Smooth muscle cell (in vitro differentiated cells): ENCODE data around the gene CDH12. TPM values are rescaled to one million over a fixed set of nuclear protein-coding genes. Genes with fewer than 3 reads are reported as not detected.

Source experiments
- DNase-seq: peaks from one replicate; lab custom pipeline; 2025; ENCODE audit not compliant: unreplicated experiment; lab: John Stamatoyannopoulos, UW
- H2AFZ ChIP-seq: fragments of 200-600 bp; sonication (generic); 2 replicates; pipeline ENCODE4 v1.6.0; 2016; ENCODE audit warnings: antibody characterized with exemption, low read depth, mild to moderate bottlenecking
- H3F3A ChIP-seq: fragments of 200-600 bp; sonication (generic); 2 replicates; pipeline ENCODE4 v1.6.0; 2017; ENCODE audit warnings: antibody characterized with exemption, low read depth
- H3K27ac ChIP-seq: fragments of 200-600 bp; sonication (generic); 2 replicates; pipeline ENCODE4 v1.5.1; 2016; ENCODE audit warnings: low read depth, mild to moderate bottlenecking
- H3K27me3 ChIP-seq: fragments of 200-600 bp; sonication (generic); 2 replicates; pipeline ENCODE4 v1.6.1; 2016; ENCODE audit warnings: low read depth, mild to moderate bottlenecking
- H3K36me3 ChIP-seq: fragments of 200-600 bp; sonication (generic); 2 replicates; pipeline ENCODE4 v1.5.1; 2016; ENCODE audit warnings: low read depth
- H3K4me1 ChIP-seq: fragments of 200-600 bp; sonication (generic); 2 replicates; pipeline ENCODE4 v1.5.1; 2016; ENCODE audit warnings: low read depth
- H3K4me2 ChIP-seq: fragments of 200-600 bp; sonication (generic); 2 replicates; pipeline ENCODE4 v1.6.0; 2016; ENCODE audit warnings: mild to moderate bottlenecking
- H3K4me3 ChIP-seq: fragments of 200-600 bp; sonication (generic); 2 replicates; pipeline ENCODE4 v1.5.1; 2016; ENCODE audit warnings: mild to moderate bottlenecking
- H3K79me2 ChIP-seq: fragments of 200-600 bp; sonication (generic); 2 replicates; pipeline ENCODE4 v1.6.0; 2016; ENCODE audit warnings: low read depth, mild to moderate bottlenecking
- H3K9ac ChIP-seq: fragments of 200-600 bp; sonication (generic); 2 replicates; pipeline ENCODE4 v1.6.0; 2016; ENCODE audit warnings: low read depth
- H3K9me3 ChIP-seq: fragments of 200-600 bp; sonication (generic); replicated peaks from 2 replicates; pipeline ENCODE4 v1.5.1; 2016; ENCODE audit warnings: low read depth
- H4K20me1 ChIP-seq: fragments of 200-600 bp; sonication (generic); 2 replicates; pipeline ENCODE4 v1.6.0; 2016; ENCODE audit warnings: low read depth
- CTCF ChIP-seq: fragments of 200-600 bp; sonication (generic); IDR thresholded peaks from 2 replicates; pipeline ENCODE4 v1.5.1; 2017; ENCODE audit warnings: borderline replicate concordance, mild to moderate bottlenecking, antibody characterized with exemption; ENCODE audit not compliant: insufficient read depth, poor library complexity, severe bottlenecking
- WGBS: methylation state at CpG from one replicate; pipeline ENCODE4 v1.1.7; 2016; ENCODE audit warnings: low lambda C conversion rate; 5-methylcytosine and 5-hydroxymethylcytosine counted together
- polyA plus RNA-seq: library from polyadenylated mRNA; unstranded; fragments of >200 nt; fragmentation: Nextera tagmentation; extraction: Ambion mirVana; gene quantifications from 2 replicates; pipeline ENCODE4 v1.2.1, GENCODE V29; 2016
- total RNA-seq: library from RNA; depleted of rRNA; stranded (reverse); fragments of >200 nt; gene quantifications from 2 replicates; pipeline ENCODE4 v1.2.3, GENCODE V29; 2014

The CDH12 gene
- total and polyA plus RNA-seq, 2 experiments from 2014 or later: not detected

GRCh38 chr5:21826884-21827283 is 1026.3 kb downstream of the CDH12 start:
- no peak overlapping the region for H2AFZ ChIP-seq
- no peaks in the 10 kb centered on the region for H3K4me1 ChIP-seq
- no peak for TF ChIP-seq CTCF
- H3K79me2 ChIP-seq: no peaks in the 10 kb centered on the region
- no peak overlapping the region for H3K4me2 ChIP-seq
- no peaks in the 10 kb centered on the region for H3F3A ChIP-seq
- no peak for DNase-seq
- no peak overlapping the region for H3K27ac ChIP-seq
- WGBS: 86% methylated on average over 1 of the region's 1 CpG
- H3K9ac ChIP-seq: no peak overlapping the region
- H3K4me3 ChIP-seq: no peak overlapping the region
- no peaks in the 10 kb centered on the region for H4K20me1 ChIP-seq
- H3K27me3 ChIP-seq: no peaks in the 10 kb centered on the region
- H3K36me3 ChIP-seq: no peaks in the 10 kb centered on the region
- no peaks in the 10 kb centered on the region for H3K9me3 ChIP-seq

DNA sequence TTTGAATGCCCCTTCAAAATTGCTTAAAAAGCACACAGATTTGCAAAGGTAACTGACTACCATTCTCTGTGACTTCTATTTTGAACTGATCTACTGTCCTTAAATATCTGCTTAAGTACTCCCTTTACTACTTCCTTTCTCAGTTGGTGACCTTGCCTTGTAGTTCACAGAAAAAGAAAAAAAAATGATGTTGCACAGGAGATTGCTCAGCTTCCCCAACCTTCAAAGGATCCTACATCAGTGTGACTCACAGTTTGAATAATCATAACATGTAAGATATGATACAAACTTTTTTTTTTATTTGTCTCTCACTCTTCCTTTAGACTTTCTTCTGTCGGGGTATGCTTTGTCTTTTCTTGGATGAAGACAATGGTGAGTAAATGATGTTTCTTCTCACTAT is 1029.6 kb downstream of the CDH12 start:
- 87% methylated on average over 1 of the region's 1 CpG for WGBS
- Histone ChIP-seq H3K4me3 (no peak overlapping the region), H4K20me1 (no peaks in the 10 kb centered on the region), H3K36me3 (no peaks in the 10 kb centered on the region), H3K4me1 (no peaks in the 10 kb centered on the region), H3F3A (no peaks in the 10 kb centered on the region), H3K9me3 (no peaks in the 10 kb centered on the region), H3K27ac (no peak overlapping the region), H3K79me2 (no peaks in the 10 kb centered on the region), H3K27me3 (no peaks in the 10 kb centered on the region), H2AFZ (no peak overlapping the region), H3K4me2 (no peak overlapping the region), H3K9ac (no peak overlapping the region)
- DNase-seq: no peak
- no peak for TF ChIP-seq CTCF

DNA sequence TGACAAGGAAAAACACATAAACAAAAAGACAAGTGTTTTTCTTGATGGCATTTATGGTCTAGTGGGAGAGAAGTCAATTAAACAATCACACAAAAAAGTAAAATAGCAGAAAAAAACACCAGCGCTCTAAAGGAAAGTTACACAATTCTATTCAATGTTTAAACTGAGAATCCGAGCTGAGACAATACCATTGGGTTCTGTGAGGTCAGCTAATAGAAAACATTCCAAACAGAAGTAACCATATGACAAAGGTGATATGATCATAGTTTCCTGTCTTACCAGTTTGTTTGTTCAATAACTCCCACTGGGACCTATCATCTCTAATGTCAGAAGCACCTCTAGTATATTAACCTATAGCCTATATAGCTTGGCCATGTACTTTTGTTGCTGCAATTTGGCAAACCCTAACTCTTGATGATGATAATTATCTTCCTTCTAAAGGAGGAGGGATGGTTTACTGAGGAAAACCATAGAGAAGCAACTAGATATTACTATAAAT is 1030.0 kb downstream of the CDH12 start:
- Histone ChIP-seq H3K36me3 (no peaks in the 10 kb centered on the region), H3K9ac (no peak overlapping the region), H3K4me1 (no peaks in the 10 kb centered on the region), H3K27ac (no peak overlapping the region), H3K79me2 (no peaks in the 10 kb centered on the region), H3K4me3 (no peak overlapping the region), H2AFZ (no peak overlapping the region), H3K27me3 (no peaks in the 10 kb centered on the region), H3F3A (no peaks in the 10 kb centered on the region), H3K9me3 (no peaks in the 10 kb centered on the region), H4K20me1 (no peaks in the 10 kb centered on the region), H3K4me2 (no peak overlapping the region)
- TF ChIP-seq CTCF: no peak
- no peak for DNase-seq
- 94% methylated on average over 2 of the region's 2 CpGs for WGBS

GRCh38 chr5:21820527-21820926 is 1032.6 kb downstream of the CDH12 start:
- no peak overlapping the region for H3K9ac ChIP-seq
- no peaks in the 10 kb centered on the region for H3F3A ChIP-seq
- H2AFZ ChIP-seq: no peak overlapping the region
- H3K79me2 ChIP-seq: no peaks in the 10 kb centered on the region
- H3K9me3 ChIP-seq: no peaks in the 10 kb centered on the region
- H4K20me1 ChIP-seq: no peaks in the 10 kb centered on the region
- DNase-seq: no peak
- no peaks in the 10 kb centered on the region for H3K27me3 ChIP-seq
- no peaks in the 10 kb centered on the region for H3K4me1 ChIP-seq
- WGBS: 69% methylated on average over 5 of the region's 5 CpGs
- no peaks in the 10 kb centered on the region for H3K36me3 ChIP-seq
- no peak overlapping the region for H3K27ac ChIP-seq
- no peak overlapping the region for H3K4me3 ChIP-seq
- TF ChIP-seq CTCF: no peak
- no peak overlapping the region for H3K4me2 ChIP-seq
